Gastroesophageal sphincter (tissue), 3 donors: ENCODE measurements around the gene HS3ST4.

Experiments
- EP300 ChIP-seq: sonication (generic); formaldehyde crosslinking; IDR thresholded peaks from one replicate; pipeline ENCODE4 v1.6.1; 2017; ENCODE audit warnings: antibody characterized with exemption, mild to moderate bottlenecking
- POLR2A ChIP-seq, 2 donors: fragments of 450-650 bp; IDR thresholded peaks; one replicate each; pipeline ENCODE4 v1.6.1; 2017; ENCODE audit warnings: antibody characterized with exemption in 2 of 2, mild to moderate bottlenecking in 2 of 2, moderate library complexity in 1 of 2
- POLR2AphosphoS5 ChIP-seq: sonication (generic); formaldehyde crosslinking; IDR thresholded peaks from one replicate; pipeline ENCODE4 v1.6.1; 2017; ENCODE audit warnings: antibody characterized with exemption
- TF ChIP-seq, protein P1 (sequence below), 4 experiments: fragments of 200-600 bp in 2 of 4; fragments of 450-650 bp in 2 of 4; sonication (generic) in 1 of 4; IDR thresholded peaks; one replicate each; pipeline ENCODE4 v1.5.1; 2017 to 2019; ENCODE audit warnings: antibody characterized with exemption in 4 of 4, mild to moderate bottlenecking in 2 of 4, moderate library complexity in 2 of 4

- TF ChIP-seq, protein P1, sequence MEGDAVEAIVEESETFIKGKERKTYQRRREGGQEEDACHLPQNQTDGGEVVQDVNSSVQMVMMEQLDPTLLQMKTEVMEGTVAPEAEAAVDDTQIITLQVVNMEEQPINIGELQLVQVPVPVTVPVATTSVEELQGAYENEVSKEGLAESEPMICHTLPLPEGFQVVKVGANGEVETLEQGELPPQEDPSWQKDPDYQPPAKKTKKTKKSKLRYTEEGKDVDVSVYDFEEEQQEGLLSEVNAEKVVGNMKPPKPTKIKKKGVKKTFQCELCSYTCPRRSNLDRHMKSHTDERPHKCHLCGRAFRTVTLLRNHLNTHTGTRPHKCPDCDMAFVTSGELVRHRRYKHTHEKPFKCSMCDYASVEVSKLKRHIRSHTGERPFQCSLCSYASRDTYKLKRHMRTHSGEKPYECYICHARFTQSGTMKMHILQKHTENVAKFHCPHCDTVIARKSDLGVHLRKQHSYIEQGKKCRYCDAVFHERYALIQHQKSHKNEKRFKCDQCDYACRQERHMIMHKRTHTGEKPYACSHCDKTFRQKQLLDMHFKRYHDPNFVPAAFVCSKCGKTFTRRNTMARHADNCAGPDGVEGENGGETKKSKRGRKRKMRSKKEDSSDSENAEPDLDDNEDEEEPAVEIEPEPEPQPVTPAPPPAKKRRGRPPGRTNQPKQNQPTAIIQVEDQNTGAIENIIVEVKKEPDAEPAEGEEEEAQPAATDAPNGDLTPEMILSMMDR (IDR thresholded peaks at IDR 0.05): no peak
- no peak for TF ChIP-seq EP300
- TF ChIP-seq POLR2AphosphoS5: no peak
- TF ChIP-seq POLR2A (IDR thresholded peaks at IDR 0.05): no peak
Observed at GRCh38 chr16:26012376-26012775, 320.6 kb downstream of the HS3ST4 start.
